ENCODE data around the gene TENT5C.

The TENT5C gene

DNA sequence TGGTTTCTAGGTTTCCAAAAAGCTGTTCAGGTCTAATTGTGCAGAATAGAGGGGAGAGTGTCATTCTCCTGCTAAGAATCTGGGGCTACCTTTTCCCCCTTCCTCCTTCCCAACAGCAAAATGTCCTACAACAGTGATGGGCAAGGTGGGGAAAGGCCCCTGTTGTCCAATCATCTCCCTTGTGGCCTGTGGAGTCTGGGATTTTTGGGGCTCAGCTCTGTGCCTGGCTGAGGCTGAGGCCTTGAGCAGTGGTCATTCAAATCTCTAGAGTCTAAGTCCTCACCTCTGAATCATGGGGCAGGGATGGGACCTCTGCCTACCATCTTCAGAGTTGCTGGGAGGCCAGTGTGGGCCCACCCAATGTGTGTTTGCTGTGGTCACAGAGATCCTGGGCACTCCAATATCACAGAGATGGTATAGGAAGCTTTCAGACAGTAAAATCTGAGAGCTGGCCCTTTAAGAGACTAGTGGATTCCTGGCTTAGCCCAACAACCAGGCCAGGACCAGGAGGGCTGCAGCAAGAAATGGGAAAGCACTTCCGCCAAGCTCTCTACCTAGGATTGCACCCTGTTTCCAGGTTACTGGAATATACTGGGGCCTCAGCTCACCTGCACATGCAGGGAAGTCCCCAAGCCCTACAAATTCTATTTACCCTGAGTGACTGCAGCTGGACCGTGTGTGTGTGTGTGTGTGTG, 28.5 kb upstream of the TENT5C start:
- H2AFZ ChIP-seq (ENCODE audit: low read depth) = no peak overlapping the region
- H3K36me3 ChIP-seq (ENCODE audit: insufficient read depth) = no peaks in the 10 kb centered on the region
- no peaks in the 10 kb centered on the region for H4K20me1 ChIP-seq (ENCODE audit: insufficient read depth)
- H3K4me3 ChIP-seq (IDR thresholded peaks at IDR 0.05; ENCODE audit: insufficient read depth, low read depth, low read length) = no peak overlapping the region
- TF ChIP-seq, protein P1, sequence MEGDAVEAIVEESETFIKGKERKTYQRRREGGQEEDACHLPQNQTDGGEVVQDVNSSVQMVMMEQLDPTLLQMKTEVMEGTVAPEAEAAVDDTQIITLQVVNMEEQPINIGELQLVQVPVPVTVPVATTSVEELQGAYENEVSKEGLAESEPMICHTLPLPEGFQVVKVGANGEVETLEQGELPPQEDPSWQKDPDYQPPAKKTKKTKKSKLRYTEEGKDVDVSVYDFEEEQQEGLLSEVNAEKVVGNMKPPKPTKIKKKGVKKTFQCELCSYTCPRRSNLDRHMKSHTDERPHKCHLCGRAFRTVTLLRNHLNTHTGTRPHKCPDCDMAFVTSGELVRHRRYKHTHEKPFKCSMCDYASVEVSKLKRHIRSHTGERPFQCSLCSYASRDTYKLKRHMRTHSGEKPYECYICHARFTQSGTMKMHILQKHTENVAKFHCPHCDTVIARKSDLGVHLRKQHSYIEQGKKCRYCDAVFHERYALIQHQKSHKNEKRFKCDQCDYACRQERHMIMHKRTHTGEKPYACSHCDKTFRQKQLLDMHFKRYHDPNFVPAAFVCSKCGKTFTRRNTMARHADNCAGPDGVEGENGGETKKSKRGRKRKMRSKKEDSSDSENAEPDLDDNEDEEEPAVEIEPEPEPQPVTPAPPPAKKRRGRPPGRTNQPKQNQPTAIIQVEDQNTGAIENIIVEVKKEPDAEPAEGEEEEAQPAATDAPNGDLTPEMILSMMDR (conservative IDR thresholded peaks at IDR 0.05; ENCODE audit: low read depth, low read length) = no peak
- H3K9ac ChIP-seq = no peak overlapping the region
- H3K79me2 ChIP-seq (ENCODE audit: insufficient read depth, low read depth) = no peaks in the 10 kb centered on the region
- H3K4me1 ChIP-seq (ENCODE audit: low read depth, poor library complexity, severe bottlenecking) = no peaks in the 10 kb centered on the region
- no peaks in the 10 kb centered on the region for H3K27me3 ChIP-seq (ENCODE audit: insufficient read depth, low read depth)
- H3K27ac ChIP-seq = no peak overlapping the region
- H3K4me2 ChIP-seq = no peak overlapping the region

DNA sequence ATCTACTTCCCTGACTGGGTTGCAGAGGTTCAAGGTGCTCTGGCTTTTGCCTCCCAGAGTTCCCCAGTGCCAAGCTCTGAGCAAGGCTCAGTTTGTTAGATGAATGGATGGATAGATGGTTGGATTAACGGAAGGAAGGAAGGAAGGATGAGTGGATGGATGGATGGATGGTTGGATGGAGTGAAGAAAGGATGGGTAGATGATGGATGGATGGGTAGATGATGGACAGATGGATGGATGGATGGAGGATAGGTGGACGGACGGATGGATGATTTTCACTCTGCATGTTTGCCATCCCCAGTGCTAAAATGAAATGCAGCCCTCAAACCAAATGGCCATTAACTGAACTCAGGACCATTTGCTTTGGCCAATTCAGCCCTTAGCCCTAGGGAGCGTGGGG, 27.4 kb upstream of the TENT5C start:
- Histone ChIP-seq H3K27ac (no peak overlapping the region), H3K27me3 (ENCODE audit: insufficient read depth, low read depth) (no peaks in the 10 kb centered on the region), H4K20me1 (ENCODE audit: insufficient read depth) (no peaks in the 10 kb centered on the region), H3K9ac (no peak overlapping the region), H3K4me1 (ENCODE audit: low read depth, poor library complexity, severe bottlenecking) (no peaks in the 10 kb centered on the region), H3K36me3 (ENCODE audit: insufficient read depth) (no peaks in the 10 kb centered on the region), H3K4me3 (IDR thresholded peaks at IDR 0.05; ENCODE audit: insufficient read depth, low read depth, low read length) (no peak overlapping the region), H3K79me2 (ENCODE audit: insufficient read depth, low read depth) (no peaks in the 10 kb centered on the region), H2AFZ (ENCODE audit: low read depth) (no peak overlapping the region), H3K4me2 (no peak overlapping the region)
- TF ChIP-seq, protein P1 (conservative IDR thresholded peaks at IDR 0.05; ENCODE audit: low read depth, low read length) = no peak

DNA sequence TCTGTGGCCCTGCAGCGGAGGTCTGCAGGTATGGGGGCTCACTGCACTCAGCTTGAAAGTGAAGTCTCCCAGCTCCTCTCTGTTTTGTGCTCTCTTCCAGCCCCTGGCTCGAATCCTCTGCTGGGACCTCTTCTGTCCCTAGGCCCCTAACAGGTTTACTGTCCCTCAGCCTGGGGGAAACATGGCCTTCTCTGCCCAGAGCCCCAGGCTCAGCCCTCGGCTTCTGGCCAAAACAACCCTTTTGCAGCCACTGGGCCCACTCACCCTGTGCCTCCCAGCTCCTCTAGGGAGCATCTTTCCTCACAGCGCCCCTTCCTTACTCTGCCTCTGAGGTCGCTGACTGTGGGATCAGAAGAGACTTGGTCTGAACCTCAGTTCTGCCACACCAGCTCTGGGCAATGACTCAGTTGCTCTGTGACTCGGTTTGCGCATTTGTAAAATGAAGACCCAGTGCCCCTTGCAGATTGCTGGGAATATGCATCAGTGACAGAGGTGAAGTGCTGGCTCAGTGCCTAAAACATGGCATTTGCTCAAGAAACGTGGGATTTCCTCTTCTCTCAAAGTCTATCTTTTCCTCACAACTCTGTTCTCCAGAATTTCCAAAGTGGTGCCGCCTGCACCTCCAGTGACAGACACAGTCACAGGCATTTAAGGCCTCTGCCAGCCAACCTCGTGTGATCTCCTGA, 26.5 kb upstream of the TENT5C start:
- H4K20me1 ChIP-seq (ENCODE audit: insufficient read depth) = no peaks in the 10 kb centered on the region
- TF ChIP-seq, protein P1 (conservative IDR thresholded peaks at IDR 0.05; ENCODE audit: low read depth, low read length) = no peak
- H3K9ac ChIP-seq = no peak overlapping the region
- H3K4me1 ChIP-seq (ENCODE audit: low read depth, poor library complexity, severe bottlenecking) = no peaks in the 10 kb centered on the region
- no peak overlapping the region for H3K27ac ChIP-seq
- H3K79me2 ChIP-seq (ENCODE audit: insufficient read depth, low read depth) = no peaks in the 10 kb centered on the region
- H3K27me3 ChIP-seq (ENCODE audit: insufficient read depth, low read depth) = no peaks in the 10 kb centered on the region
- H3K4me3 ChIP-seq (IDR thresholded peaks at IDR 0.05; ENCODE audit: insufficient read depth, low read depth, low read length) = no peak overlapping the region
- H3K4me2 ChIP-seq = no peak overlapping the region
- no peaks in the 10 kb centered on the region for H3K36me3 ChIP-seq (ENCODE audit: insufficient read depth)
- no peak overlapping the region for H2AFZ ChIP-seq (ENCODE audit: low read depth)

DNA sequence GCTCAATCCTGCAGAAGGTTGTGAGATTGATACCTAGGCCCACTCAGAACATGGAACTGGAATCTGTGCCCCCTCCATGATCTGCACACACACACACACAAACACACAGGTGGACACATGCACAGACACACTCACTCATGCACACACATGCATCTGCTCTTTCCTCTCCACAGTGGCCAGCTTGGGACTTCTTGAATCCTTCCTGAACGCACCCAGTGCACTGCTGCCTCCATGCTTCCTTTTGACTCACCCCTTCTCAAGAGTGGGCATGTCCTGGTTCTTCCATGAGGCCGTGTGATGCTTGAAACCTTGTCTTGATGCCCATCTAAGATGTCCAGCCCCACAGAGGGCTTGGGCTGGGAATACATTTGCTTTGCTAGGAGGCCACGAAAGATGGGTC, 25.4 kb upstream of the TENT5C start:
- H3K9ac ChIP-seq = no peak overlapping the region
- H3K79me2 ChIP-seq (ENCODE audit: insufficient read depth, low read depth) = no peaks in the 10 kb centered on the region
- TF ChIP-seq, protein P1 (conservative IDR thresholded peaks at IDR 0.05; ENCODE audit: low read depth, low read length) = no peak
- H3K36me3 ChIP-seq (ENCODE audit: insufficient read depth) = no peaks in the 10 kb centered on the region
- H3K4me1 ChIP-seq (ENCODE audit: low read depth, poor library complexity, severe bottlenecking) = no peaks in the 10 kb centered on the region
- H3K27me3 ChIP-seq (ENCODE audit: insufficient read depth, low read depth) = no peaks in the 10 kb centered on the region
- H3K27ac ChIP-seq = no peak overlapping the region
- no peak overlapping the region for H3K4me2 ChIP-seq
- H2AFZ ChIP-seq (ENCODE audit: low read depth) = no peak overlapping the region
- no peak overlapping the region for H3K4me3 ChIP-seq (IDR thresholded peaks at IDR 0.05; ENCODE audit: insufficient read depth, low read depth, low read length)
- no peaks in the 10 kb centered on the region for H4K20me1 ChIP-seq (ENCODE audit: insufficient read depth)

All from KMS-11 (cell line).